ENCODE measurements around the gene KRTAP19-3. TPM values are rescaled to one million over a fixed set of nuclear protein-coding genes. Genes with fewer than 3 reads are reported as not detected.
A peak's percentile ranks its signal among the peaks of the same experiment; 100 is the strongest.

Gene KRTAP19-3
- total and polyA plus RNA-seq, 2 experiments from 2014 or later = not detected

GRCh38 chr21:30448514-30448913, 43.3 kb downstream of the KRTAP19-3 start (continued):
- TF ChIP-seq, protein P1, sequence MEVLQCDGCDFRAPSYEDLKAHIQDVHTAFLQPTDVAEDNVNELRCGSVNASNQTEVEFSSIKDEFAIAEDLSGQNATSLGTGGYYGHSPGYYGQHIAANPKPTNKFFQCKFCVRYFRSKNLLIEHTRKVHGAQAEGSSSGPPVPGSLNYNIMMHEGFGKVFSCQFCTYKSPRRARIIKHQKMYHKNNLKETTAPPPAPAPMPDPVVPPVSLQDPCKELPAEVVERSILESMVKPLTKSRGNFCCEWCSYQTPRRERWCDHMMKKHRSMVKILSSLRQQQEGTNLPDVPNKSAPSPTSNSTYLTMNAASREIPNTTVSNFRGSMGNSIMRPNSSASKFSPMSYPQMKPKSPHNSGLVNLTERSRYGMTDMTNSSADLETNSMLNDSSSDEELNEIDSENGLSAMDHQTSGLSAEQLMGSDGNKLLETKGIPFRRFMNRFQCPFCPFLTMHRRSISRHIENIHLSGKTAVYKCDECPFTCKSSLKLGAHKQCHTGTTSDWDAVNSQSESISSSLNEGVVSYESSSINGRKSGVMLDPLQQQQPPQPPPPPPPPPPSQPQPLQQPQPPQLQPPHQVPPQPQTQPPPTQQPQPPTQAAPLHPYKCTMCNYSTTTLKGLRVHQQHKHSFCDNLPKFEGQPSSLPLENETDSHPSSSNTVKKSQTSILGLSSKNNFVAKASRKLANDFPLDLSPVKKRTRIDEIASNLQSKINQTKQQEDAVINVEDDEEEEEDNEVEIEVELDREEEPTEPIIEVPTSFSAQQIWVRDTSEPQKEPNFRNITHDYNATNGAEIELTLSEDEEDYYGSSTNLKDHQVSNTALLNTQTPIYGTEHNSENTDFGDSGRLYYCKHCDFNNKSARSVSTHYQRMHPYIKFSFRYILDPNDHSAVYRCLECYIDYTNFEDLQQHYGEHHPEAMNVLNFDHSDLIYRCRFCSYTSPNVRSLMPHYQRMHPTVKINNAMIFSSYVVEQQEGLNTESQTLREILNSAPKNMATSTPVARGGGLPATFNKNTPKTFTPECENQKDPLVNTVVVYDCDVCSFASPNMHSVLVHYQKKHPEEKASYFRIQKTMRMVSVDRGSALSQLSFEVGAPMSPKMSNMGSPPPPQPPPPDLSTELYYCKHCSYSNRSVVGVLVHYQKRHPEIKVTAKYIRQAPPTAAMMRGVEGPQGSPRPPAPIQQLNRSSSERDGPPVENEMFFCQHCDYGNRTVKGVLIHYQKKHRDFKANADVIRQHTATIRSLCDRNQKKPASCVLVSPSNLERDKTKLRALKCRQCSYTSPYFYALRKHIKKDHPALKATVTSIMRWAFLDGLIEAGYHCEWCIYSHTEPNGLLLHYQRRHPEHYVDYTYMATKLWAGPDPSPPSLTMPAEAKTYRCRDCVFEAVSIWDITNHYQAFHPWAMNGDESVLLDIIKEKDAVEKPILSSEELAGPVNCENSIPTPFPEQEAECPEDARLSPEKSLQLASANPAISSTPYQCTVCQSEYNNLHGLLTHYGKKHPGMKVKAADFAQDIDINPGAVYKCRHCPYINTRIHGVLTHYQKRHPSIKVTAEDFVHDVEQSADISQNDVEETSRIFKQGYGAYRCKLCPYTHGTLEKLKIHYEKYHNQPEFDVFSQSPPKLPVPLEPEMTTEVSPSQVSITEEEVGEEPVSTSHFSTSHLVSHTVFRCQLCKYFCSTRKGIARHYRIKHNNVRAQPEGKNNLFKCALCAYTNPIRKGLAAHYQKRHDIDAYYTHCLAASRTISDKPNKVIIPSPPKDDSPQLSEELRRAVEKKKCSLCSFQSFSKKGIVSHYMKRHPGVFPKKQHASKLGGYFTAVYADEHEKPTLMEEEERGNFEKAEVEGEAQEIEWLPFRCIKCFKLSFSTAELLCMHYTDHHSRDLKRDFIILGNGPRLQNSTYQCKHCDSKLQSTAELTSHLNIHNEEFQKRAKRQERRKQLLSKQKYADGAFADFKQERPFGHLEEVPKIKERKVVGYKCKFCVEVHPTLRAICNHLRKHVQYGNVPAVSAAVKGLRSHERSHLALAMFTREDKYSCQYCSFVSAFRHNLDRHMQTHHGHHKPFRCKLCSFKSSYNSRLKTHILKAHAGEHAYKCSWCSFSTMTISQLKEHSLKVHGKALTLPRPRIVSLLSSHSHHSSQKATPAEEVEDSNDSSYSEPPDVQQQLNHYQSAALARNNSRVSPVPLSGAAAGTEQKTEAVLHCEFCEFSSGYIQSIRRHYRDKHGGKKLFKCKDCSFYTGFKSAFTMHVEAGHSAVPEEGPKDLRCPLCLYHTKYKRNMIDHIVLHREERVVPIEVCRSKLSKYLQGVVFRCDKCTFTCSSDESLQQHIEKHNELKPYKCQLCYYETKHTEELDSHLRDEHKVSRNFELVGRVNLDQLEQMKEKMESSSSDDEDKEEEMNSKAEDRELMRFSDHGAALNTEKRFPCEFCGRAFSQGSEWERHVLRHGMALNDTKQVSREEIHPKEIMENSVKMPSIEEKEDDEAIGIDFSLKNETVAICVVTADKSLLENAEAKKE (CRISPR knock-in tag; IDR thresholded peaks at IDR 0.05) = no peak
- TF ChIP-seq, protein P2, sequence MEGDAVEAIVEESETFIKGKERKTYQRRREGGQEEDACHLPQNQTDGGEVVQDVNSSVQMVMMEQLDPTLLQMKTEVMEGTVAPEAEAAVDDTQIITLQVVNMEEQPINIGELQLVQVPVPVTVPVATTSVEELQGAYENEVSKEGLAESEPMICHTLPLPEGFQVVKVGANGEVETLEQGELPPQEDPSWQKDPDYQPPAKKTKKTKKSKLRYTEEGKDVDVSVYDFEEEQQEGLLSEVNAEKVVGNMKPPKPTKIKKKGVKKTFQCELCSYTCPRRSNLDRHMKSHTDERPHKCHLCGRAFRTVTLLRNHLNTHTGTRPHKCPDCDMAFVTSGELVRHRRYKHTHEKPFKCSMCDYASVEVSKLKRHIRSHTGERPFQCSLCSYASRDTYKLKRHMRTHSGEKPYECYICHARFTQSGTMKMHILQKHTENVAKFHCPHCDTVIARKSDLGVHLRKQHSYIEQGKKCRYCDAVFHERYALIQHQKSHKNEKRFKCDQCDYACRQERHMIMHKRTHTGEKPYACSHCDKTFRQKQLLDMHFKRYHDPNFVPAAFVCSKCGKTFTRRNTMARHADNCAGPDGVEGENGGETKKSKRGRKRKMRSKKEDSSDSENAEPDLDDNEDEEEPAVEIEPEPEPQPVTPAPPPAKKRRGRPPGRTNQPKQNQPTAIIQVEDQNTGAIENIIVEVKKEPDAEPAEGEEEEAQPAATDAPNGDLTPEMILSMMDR (conservative IDR thresholded peaks at IDR 0.05; ENCODE audit: low read depth in 2 of 2) = no peak
- TF ChIP-seq EZH2phosphoT487 (IDR thresholded peaks at IDR 0.05; ENCODE audit: unreplicated experiment) = no peak
- TF ChIP-seq ZNF114 (CRISPR knock-in tag; IDR thresholded peaks at IDR 0.05) = no peak
- TF ChIP-seq CREB1 (CRISPR knock-in tag; IDR thresholded peaks at IDR 0.05; ENCODE audit: low read depth) = no peak

- no peak for DNase-seq (ENCODE audit: low spot score)
- Mint-ChIP-seq H3K27me3 (ENCODE audit: insufficient read depth, low read depth, poor library complexity) (no peaks in the 10 kb centered on the region), H3K36me3 (ENCODE audit: low read depth) (no peaks in the 10 kb centered on the region), H3K4me1 (peaks cover 22% of the 10 kb centered on the region), H3K27ac (no peak overlapping the region), H3K4me3 (no peak overlapping the region), H3K9me3 (no peaks in the 10 kb centered on the region)
- Histone ChIP-seq H3K27me3 (ENCODE audit: insufficient read depth) (no peaks in the 10 kb centered on the region), H3K36me3 (ENCODE audit: insufficient read depth) (no peaks in the 10 kb centered on the region), H3F3A (replicated peaks; ENCODE audit: low read depth) (no peaks in the 10 kb centered on the region), H3K27ac (ENCODE audit: low read depth) (no peak overlapping the region), H3K4me2 (no peak overlapping the region), H4K20me1 (replicated peaks; ENCODE audit: insufficient read depth) (no peaks in the 10 kb centered on the region; the same call in 1 of the 2 replicates), H2AFZ (peak overlapping the region; percentile 90; the same call in 1 of the 2 replicates), H3K4me1 (ENCODE audit: insufficient read depth) (peaks cover 22% of the 10 kb centered on the region), H3K9me2 (ENCODE audit: insufficient read depth) (0 out of 2 replicates have a peak, but pooled peaks cover 3% of the 10 kb centered on the region), H3K79me2 (replicated peaks; ENCODE audit: insufficient read depth) (no peaks in the 10 kb centered on the region), H3K4me3 (no peak overlapping the region)
- ATAC-seq = no peak
- TF ChIP-seq EZH2 (IDR thresholded peaks at IDR 0.05; ENCODE audit: low read depth, unreplicated experiment) (no peak), ZNF114 (CRISPR knock-in tag; IDR thresholded peaks at IDR 0.05) (no peak), JUNB (IDR thresholded peaks at IDR 0.05; ENCODE audit: unreplicated experiment) (no peak), POLR2AphosphoS5 (IDR thresholded peaks at IDR 0.05; ENCODE audit: low read depth) (no peak)
- TF ChIP-seq, protein P1 (CRISPR knock-in tag; IDR thresholded peaks at IDR 0.05) = no peak
Observed at GRCh38 chr21:30447056-30447455, 44.8 kb downstream of the KRTAP19-3 start.
